ENCODE measurements around the gene CASK.
"Not testable (repeated sequence)": the region's sequence is repeated elsewhere in the genome, so short reads cannot be mapped to it uniquely, and the experiment has no call there.

GRCh38 chrX:41719610-41720009 is 203.7 kb downstream of the CASK start:
- not testable (repeated sequence) for TF ChIP-seq CTCF, POLR2A (IDR thresholded peaks at IDR 0.05)

All from thyroid gland (tissue), 4 donors.